Measurements from ENCODE around the gene SPAG16.
"Not testable (repeated sequence)": the region's sequence is repeated elsewhere in the genome, so short reads cannot be mapped to it uniquely, and the experiment has no call there.

Gene SPAG16

GRCh38 chr2:213559053-213559452 lies 274.8 kb downstream of the SPAG16 start:
- DNase-seq = no peak

DNA sequence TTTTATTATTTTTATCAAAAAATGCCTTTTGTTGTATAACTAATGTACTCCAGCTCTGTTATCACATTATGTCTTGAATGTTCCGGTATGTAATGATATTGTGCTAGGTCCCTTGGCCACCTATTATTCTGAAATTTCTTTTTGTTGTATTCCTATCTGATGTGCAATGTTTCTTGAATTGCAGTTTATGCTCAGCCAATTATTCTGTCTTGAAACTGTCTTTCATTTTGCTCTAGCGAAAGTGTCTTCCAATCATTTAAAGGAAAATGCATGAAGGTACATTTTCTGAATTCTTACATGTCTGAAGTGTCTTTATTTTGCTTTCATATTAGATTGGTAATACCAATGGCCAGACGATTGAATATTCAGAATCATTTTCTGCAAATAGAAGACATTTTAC lies 277.5 kb downstream of the SPAG16 start:
- DNase-seq = no peak

- DNase-seq = no peak
These were observed 278.4 kb downstream of the SPAG16 start for GRCh38 chr2:213562539-213563180.

- no peak for DNase-seq
These were observed 282.6 kb downstream of the SPAG16 start for GRCh38 chr2:213566846-213567245.

GRCh38 chr2:213609570-213610170 lies 325.4 kb downstream of the SPAG16 start:
- DNase-seq = no peak

GRCh38 chr2:213627054-213627710 lies 342.9 kb downstream of the SPAG16 start:
- DNase-seq = no peak

DNA sequence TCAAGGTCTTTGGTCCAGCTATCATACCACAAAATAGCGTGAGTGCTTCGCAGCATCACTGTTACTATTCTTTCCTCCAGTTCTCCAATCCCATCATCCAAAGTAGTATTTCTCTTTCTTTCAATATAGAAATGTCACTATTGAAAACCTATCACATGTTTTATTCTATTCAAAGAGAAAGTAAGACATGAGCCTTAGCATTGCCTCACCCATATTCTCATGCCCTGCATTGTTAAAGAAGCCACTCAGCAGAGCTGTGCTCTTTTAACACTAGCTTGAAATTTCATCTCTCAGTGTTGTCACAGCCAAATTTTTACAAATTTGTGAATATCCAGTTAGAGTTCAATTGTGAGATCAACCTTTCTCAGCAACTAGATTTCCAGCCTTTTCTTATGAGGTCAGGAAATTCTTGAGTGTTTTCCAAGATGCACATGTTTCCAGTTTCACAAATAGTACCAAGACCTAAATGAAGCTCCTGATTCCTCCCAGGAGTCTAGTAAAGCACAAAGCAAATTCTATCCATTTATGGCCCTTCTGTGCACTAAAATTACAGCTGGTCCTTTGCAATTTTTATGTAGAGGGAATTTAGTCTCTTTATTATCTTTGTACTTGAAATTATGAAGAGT lies 343.7 kb downstream of the SPAG16 start:
- DNase-seq = no peak

GRCh38 chr2:213640738-213641425 lies 356.6 kb downstream of the SPAG16 start:
- DNase-seq = no peak

DNA sequence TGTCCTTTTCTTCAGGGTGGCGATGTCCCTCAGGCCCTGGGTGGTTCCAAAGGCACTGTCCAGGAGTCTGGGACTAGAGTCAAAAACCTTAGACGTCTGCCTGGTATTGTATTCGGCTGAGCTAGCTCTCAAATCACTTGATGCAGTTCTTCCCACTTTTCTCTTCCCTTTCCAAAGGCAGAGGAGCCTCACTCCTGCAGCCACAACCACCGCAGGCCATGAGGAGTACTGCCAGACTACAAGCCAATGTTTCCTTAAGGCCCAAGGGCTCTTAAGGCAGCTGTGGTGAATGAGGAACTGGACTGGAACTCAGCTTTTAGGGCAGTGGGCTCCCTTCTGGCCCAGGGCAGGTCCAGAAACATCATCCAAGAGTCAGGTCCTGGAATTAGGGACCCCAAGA lies 360.7 kb downstream of the SPAG16 start:
- no peak for DNase-seq

GRCh38 chr2:213649176-213649575 lies 364.9 kb downstream of the SPAG16 start:
- no peak for DNase-seq

- no peak for DNase-seq
These were observed 380.6 kb downstream of the SPAG16 start for GRCh38 chr2:213664817-213665216.

DNA sequence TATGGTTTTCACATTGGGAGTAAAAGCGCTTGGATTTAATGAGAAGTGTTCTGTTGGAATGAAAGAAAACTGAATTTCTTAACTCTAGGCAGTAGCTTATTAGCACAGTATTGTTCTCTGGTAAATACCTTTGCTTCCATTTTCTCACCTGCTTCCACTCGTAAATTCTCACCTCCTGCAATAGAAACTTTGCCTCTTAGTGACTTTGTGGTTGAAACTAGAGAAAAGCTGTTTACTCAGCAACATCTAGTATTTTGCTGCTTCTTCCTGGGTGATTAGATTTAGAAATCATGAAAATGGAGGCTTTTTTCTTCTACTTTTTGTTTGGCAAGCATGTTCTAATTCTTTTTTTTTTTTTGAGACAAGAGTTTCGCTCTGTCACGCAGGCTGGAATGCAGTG lies 385.4 kb downstream of the SPAG16 start:
- no peak for DNase-seq

DNA sequence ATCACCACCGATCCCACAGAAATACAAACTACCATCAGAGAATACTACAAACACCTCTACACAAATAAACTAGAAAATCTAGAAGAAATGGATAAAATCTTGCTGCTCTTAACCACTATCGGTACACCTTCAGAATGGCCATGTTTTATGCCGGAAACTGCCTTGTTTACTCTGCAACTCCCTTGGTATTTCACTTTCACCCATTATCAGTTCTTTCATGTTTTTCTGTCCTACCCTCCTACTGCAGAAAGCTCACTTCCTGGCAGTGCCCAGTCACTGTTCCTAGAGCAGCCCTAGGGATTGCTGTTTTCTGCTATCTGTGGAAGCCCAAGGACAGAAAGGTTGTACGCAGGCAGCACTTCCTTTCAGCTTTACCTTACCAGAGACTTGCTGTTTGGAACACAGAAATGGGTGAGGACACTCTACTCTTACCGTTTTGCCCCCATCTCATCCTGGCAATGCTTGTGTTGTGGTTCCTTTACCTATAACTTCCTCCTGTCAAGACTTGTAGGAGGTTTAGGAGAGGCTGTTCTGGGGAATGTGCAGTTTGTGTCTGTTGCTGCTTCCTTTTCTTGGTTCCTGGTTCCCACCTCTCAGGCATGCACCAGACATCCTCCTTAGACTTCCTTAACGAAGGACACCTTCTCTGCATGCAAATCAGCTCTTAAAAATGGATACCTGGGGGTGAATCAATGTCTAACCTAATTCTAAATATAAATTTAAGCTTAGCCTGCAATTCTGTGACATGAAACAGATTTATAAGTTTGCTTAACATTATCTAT lies 394.4 kb downstream of the SPAG16 start:
- DNase-seq = no peak

- no peak for DNase-seq
These were observed 395.6 kb downstream of the SPAG16 start for GRCh38 chr2:213679894-213680293.

GRCh38 chr2:213682276-213682675 lies 398.0 kb downstream of the SPAG16 start:
- DNase-seq = no peak

- DNase-seq = no peak
These were observed 403.9 kb downstream of the SPAG16 start for GRCh38 chr2:213688133-213688532.

GRCh38 chr2:213688825-213689224 lies 404.6 kb downstream of the SPAG16 start:
- not testable (repeated sequence) for DNase-seq

DNA sequence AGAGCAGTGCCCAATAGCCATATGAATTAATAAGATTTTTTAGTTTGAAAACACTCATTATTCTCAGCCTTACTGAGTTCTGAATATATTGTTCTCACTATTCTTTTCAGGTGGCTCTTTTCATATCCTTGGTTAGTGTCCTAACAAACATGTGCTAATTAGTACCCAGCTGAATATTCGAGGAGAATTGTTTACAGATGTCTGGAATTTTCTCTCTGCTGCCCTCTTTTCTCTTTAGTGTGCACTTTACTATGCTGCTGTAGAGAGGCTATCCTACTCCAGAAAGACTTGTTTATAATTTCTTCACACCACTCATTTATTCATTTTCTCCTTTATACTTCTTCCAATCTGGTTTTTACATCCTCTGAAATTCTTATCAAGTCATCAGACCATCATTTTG lies 405.3 kb downstream of the SPAG16 start:
- DNase-seq = no peak

- DNase-seq = no peak
These were observed 407.1 kb downstream of the SPAG16 start for GRCh38 chr2:213691351-213691750.

DNA sequence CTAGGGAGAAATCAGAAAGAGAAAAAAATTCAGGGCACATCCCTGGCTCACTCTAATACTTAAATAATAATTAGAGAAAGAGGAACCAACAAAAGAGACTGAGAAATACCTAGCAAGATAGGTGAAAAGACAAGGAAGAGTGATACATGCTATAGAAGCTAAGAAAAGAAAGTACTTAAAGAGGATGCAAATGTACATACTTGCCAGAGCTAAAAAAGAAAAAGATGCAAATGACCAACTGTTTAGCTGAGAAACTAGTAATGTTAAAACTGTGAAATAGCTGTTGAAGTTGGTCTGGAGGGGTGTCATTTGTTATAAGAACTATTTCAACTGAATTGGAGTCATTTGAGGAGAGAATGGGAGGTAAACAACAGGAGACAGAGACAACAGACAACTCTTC lies 412.2 kb downstream of the SPAG16 start:
- no peak for DNase-seq

- not testable (repeated sequence) for DNase-seq
These were observed 417.1 kb downstream of the SPAG16 start for GRCh38 chr2:213701365-213701764.

- no peak for DNase-seq
These were observed 419.3 kb downstream of the SPAG16 start for GRCh38 chr2:213703406-213704098.
